Testis (tissue), 3 donors: ENCODE results near the gene RIC3. TPM values are rescaled to one million over a fixed set of nuclear protein-coding genes. Genes with fewer than 3 reads are reported as not detected.

Experiments
- DNase-seq: peaks from one replicate; pipeline ENCODE4 v3.0.0-alpha.2; 2019
- H3K27ac ChIP-seq, 2 donors: fragments of 200-600 bp; sonication (generic); one replicate each; pipeline ENCODE4 v1.5.1; 2019
- H3K27me3 ChIP-seq: fragments of 200-600 bp; sonication (generic); one replicate; pipeline ENCODE4 v1.5.1; 2019
- H3K36me3 ChIP-seq: fragments of 200-600 bp; sonication (generic); one replicate; pipeline ENCODE4 v1.5.1; 2017; ENCODE audit warnings: low read depth; ENCODE audit errors: missing control alignments
- H3K4me1 ChIP-seq: fragments of 200-600 bp; sonication (generic); one replicate; pipeline ENCODE4 v1.5.1; 2019
- H3K4me3 ChIP-seq, 2 donors: fragments of 200-600 bp; sonication (generic); one replicate each; pipeline ENCODE4 v1.5.1; 2017 to 2019
- H3K9me3 ChIP-seq: fragments of 200-600 bp; sonication (generic); one replicate; pipeline ENCODE4 v1.5.1; 2017
- POLR2A ChIP-seq: fragments of 450-650 bp; IDR thresholded peaks from one replicate; pipeline ENCODE4 v1.6.1; 2017; ENCODE audit warnings: antibody characterized with exemption, mild to moderate bottlenecking, moderate library complexity
- WGBS, 2 donors: methylation state at CpG; one replicate each; pipeline ENCODE4 v1.1.5; 2018; 5-methylcytosine and 5-hydroxymethylcytosine counted together
- intact Hi-C: fragments of 100-400 bp; cut with DNase I; formaldehyde crosslinking; loops from one replicate; pipeline ENCODE4 v1.15.1; 2023; ENCODE audit warnings: low total_unique reads
- polyA plus RNA-seq: library from polyadenylated mRNA; stranded (reverse); fragments of 350-450 nt; fragmentation: Illumina TruSeq; extraction: RNeasy Lipid Tissue Mini Kit (QIAGEN cat#74804); gene quantifications from one replicate; pipeline ENCODE4 v1.2.3, GENCODE V29; 2014; ENCODE audit warnings: low read depth, low replicate concordance; ENCODE audit not compliant: insufficient read depth
- total RNA-seq, 2 donors: library from RNA; depleted of rRNA; stranded (reverse); fragments of >200 nt; gene quantifications; one replicate each; pipeline ENCODE4 v1.2.3, GENCODE V29; 2016
- TF ChIP-seq, protein P1 (sequence below), 3 experiments: fragments of 450-650 bp in 2 of 3; fragments of 200-600 bp in 1 of 3; sonication (generic) in 1 of 3; IDR thresholded peaks; one replicate each; pipeline ENCODE4 v1.5.1; 2016 to 2019; ENCODE audit warnings: antibody characterized with exemption in 3 of 3, mild to moderate bottlenecking in 2 of 3, moderate library complexity in 1 of 3

RIC3 gene
- total and polyA plus RNA-seq, 3 donors from 2014 or later: 18.7 to 48.6 (median 42.3) TPM

DNA sequence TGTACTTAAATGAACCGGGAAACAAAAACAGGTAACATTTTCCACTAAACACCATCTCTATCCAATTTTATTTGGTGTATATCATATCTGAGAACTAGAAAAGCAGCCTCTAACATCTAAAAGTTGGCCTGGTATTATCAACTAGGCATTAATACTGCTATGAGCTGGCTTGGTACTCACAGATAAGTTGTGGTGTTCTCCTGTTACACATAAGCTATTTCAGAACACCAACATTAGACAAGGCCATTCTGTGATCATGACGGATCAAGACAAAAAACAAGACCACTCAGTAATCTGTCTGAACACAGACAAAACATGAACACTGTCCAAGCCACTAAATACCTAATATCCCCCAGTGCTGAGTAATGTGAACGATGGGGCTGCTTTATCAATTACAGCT is 11.9 kb downstream of the RIC3 start:
- no peaks in the 10 kb centered on the region for H3K4me1 ChIP-seq
- intact Hi-C loops: no loop called here
- TF ChIP-seq POLR2A: no peak
- TF ChIP-seq, protein P1, sequence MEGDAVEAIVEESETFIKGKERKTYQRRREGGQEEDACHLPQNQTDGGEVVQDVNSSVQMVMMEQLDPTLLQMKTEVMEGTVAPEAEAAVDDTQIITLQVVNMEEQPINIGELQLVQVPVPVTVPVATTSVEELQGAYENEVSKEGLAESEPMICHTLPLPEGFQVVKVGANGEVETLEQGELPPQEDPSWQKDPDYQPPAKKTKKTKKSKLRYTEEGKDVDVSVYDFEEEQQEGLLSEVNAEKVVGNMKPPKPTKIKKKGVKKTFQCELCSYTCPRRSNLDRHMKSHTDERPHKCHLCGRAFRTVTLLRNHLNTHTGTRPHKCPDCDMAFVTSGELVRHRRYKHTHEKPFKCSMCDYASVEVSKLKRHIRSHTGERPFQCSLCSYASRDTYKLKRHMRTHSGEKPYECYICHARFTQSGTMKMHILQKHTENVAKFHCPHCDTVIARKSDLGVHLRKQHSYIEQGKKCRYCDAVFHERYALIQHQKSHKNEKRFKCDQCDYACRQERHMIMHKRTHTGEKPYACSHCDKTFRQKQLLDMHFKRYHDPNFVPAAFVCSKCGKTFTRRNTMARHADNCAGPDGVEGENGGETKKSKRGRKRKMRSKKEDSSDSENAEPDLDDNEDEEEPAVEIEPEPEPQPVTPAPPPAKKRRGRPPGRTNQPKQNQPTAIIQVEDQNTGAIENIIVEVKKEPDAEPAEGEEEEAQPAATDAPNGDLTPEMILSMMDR (IDR thresholded peaks at IDR 0.05): no peak
- no peaks in the 10 kb centered on the region for H3K27me3 ChIP-seq
- H3K27ac ChIP-seq: no peak overlapping the region
- H3K4me3 ChIP-seq: no peak overlapping the region
- WGBS, 2 donors: 83 to 93% methylated on average over 3 of the region's 3 CpGs
- H3K9me3 ChIP-seq: no peaks in the 10 kb centered on the region
- H3K36me3 ChIP-seq: no peaks in the 10 kb centered on the region
- no peak for DNase-seq

DNA sequence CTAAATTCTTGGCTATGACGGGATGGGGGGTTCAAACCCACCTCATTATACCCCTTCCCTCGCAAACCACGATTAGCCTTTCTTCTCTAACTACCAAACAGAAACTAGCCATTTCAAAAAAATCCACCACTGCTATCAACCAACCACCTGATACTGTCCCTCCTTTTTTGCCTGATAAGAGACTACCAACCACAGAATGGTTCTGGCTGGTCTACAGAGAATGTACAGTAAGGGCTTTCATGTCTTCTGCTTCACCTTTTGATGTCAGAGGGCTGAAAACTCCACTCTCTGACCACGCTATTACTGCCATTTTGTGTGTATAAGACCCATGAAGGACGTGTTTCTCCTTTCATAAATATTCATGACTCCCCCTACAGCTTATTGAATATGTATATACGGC is 19.1 kb downstream of the RIC3 start:
- WGBS, 2 donors: 90 to 93% methylated on average over 6 of the region's 6 CpGs
- no peak for TF ChIP-seq POLR2A
- TF ChIP-seq, protein P1 (IDR thresholded peaks at IDR 0.05): no peak
- no peaks in the 10 kb centered on the region for H3K4me1 ChIP-seq

DNA sequence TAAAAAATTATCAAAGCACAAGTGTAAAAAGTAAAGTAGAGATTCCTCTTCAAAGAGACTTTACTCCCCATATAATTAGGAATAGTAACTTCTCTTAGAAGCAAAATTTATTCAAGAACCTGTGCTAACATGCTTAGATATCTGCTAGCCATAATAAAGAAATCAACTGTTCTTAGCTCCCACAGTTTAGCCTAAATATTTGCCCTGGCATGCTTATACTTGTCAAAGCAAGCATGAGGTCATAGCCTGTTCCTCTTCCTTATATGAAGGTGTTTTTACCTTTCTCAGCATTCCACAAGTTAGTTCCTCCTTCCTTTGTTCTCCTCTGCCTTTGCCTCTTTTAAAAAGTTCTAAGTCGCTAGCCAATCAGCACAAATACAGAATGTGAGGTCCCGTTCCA is 30.3 kb downstream of the RIC3 start:
- 93 to 94% methylated on average over 2 of the region's 2 CpGs for WGBS, 2 donors
- TF ChIP-seq, protein P1 (IDR thresholded peaks at IDR 0.05): no peak
- TF ChIP-seq POLR2A: no peak
- no peak overlapping the region for H3K27ac ChIP-seq
- no peak for DNase-seq
- H3K36me3 ChIP-seq: no peaks in the 10 kb centered on the region
- intact Hi-C loops: no loop called here
- H3K4me3 ChIP-seq: no peak overlapping the region
- no peaks in the 10 kb centered on the region for H3K27me3 ChIP-seq
- H3K4me1 ChIP-seq: no peaks in the 10 kb centered on the region
- H3K9me3 ChIP-seq: no peaks in the 10 kb centered on the region

More for the DNA sequence above, 19.1 kb downstream of the RIC3 start:
- intact Hi-C loops: no loop called here
- Histone ChIP-seq H3K27ac (no peak overlapping the region), H3K4me3 (no peak overlapping the region), H3K36me3 (no peaks in the 10 kb centered on the region), H3K9me3 (no peaks in the 10 kb centered on the region), H3K27me3 (no peaks in the 10 kb centered on the region)
- DNase-seq: no peak

DNA sequence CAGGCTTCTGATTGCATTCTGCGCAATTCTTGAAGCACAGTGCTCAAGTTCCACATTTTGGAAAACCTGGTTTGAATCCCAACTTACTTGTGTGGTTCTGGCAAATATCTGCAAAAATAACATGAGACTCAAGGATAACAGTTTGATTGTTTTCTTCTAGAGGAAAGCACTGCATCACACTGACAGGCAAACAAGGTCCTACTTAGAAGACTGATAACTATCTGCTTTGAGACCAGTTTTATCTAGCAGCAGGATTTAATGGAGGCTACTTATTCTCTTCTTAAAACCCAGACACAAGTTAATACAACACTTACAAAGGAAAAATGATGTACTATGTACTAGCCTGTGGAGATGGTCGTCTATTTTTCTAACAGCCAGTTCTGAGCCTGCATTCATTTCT is 41.4 kb downstream of the RIC3 start:
- no peak overlapping the region for H3K4me3 ChIP-seq
- WGBS, 2 donors: 73 to 76% methylated on average over 2 of the region's 2 CpGs
- intact Hi-C loops: no loop called here
- H3K9me3 ChIP-seq: no peaks in the 10 kb centered on the region
- no peak overlapping the region for H3K27ac ChIP-seq
- no peaks in the 10 kb centered on the region for H3K36me3 ChIP-seq
- DNase-seq: no peak
- TF ChIP-seq, protein P1 (IDR thresholded peaks at IDR 0.05): no peak
- no peak for TF ChIP-seq POLR2A
- H3K4me1 ChIP-seq: no peaks in the 10 kb centered on the region
- no peaks in the 10 kb centered on the region for H3K27me3 ChIP-seq

DNA sequence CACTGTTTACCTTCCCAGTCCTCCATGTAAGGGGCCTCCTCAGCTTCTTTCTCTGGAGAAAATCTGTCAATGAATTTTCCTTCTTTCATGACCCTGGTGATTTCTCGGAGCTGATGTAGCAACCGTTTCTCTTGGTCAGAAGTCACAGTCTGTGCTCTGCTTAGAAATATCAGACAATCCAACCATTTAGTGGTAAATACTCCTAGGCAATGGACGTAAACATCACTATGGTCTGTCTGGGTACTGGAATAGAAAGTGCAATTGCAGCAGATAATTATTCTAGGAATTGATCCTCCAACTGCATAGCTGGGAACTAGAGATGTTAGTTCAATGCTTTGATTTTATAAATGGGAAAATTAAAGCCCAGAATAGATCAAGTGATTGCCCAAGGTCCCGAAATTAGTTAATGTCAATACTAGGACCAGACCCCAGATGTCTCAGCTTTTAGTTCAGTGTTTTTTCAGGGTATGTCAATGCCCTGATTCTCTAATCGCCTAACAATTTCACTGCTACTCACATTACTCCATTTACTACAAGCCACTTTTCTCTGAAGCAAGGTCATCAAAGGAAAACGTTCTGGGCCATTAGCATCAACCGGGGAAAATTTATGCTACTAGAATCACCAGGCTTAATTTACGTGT is 42.1 kb downstream of the RIC3 start:
- no peak for DNase-seq
- no peak for TF ChIP-seq POLR2A
- TF ChIP-seq, protein P1 (IDR thresholded peaks at IDR 0.05): no peak
- Histone ChIP-seq H3K4me3 (no peak overlapping the region), H3K27me3 (no peaks in the 10 kb centered on the region), H3K27ac (no peak overlapping the region), H3K36me3 (no peaks in the 10 kb centered on the region), H3K4me1 (no peaks in the 10 kb centered on the region), H3K9me3 (no peaks in the 10 kb centered on the region)
- WGBS, 2 donors: 75 to 77% methylated on average over 8 of the region's 8 CpGs
- intact Hi-C loops: no loop called here
